GM20000 (cell line): ENCODE measurements around the gene TMEM255B.
"Not testable (repeated sequence)": the region's sequence is repeated elsewhere in the genome, so short reads cannot be mapped to it uniquely, and the experiment has no call there.

Experiments used
- DNase-seq: peaks from one replicate; pipeline ENCODE4 v3.0.0; 2012; ENCODE audit warnings: low spot score
- TF ChIP-seq, protein P1 (sequence below): IDR thresholded peaks from 2 replicates; pipeline ENCODE4 v1.5.1; 2012; ENCODE audit warnings: mild to moderate bottlenecking, control low read depth; ENCODE audit errors: extremely low read depth, missing control alignments

TMEM255B gene

DNA sequence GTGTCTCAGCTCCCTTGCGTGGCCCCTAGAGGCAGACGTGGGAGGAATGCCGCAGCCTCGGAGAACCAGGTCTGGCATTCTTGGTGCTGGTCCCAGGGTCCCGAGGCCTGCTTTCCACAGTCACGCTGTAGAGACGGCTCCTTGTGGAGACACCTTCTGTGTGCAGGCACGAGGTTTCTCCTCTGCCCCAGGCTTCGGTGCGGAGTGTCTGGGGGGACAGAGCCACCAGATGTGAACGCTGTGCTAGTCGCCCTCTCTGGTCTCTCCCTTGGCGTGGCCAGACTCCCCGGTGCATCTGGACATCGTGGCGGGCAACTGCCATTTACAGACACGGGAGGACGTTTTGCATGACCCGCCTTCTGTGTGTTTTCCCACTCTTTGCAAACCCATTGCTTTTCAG lies 7.5 kb upstream of the TMEM255B start:
- TF ChIP-seq, protein P1, sequence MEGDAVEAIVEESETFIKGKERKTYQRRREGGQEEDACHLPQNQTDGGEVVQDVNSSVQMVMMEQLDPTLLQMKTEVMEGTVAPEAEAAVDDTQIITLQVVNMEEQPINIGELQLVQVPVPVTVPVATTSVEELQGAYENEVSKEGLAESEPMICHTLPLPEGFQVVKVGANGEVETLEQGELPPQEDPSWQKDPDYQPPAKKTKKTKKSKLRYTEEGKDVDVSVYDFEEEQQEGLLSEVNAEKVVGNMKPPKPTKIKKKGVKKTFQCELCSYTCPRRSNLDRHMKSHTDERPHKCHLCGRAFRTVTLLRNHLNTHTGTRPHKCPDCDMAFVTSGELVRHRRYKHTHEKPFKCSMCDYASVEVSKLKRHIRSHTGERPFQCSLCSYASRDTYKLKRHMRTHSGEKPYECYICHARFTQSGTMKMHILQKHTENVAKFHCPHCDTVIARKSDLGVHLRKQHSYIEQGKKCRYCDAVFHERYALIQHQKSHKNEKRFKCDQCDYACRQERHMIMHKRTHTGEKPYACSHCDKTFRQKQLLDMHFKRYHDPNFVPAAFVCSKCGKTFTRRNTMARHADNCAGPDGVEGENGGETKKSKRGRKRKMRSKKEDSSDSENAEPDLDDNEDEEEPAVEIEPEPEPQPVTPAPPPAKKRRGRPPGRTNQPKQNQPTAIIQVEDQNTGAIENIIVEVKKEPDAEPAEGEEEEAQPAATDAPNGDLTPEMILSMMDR, result no peak
- DNase-seq, result no peak

- not testable (repeated sequence) for DNase-seq
These were observed 6.6 kb upstream of the TMEM255B start for GRCh38 chr13:113752211-113752986.

DNA sequence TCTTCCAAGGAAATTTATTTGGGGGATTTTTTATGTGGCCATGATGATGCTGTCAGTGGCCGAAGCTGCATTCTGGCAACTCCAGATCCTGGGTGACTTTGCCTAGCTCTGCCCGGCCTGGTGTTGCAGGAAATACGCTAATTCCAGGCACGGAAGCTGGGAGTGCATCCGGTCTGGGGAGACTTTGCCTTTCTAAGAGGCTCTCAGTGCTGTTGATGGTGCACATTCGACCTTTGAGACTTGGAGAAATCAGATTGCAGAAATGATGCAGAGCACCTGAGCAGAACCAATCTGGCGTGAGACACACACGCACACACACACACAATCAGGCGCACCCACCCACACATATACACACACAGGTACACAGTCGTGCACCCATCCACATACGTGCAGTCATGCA lies 5.9 kb upstream of the TMEM255B start:
- DNase-seq, result no peak
- TF ChIP-seq, protein P1, result no peak

DNA sequence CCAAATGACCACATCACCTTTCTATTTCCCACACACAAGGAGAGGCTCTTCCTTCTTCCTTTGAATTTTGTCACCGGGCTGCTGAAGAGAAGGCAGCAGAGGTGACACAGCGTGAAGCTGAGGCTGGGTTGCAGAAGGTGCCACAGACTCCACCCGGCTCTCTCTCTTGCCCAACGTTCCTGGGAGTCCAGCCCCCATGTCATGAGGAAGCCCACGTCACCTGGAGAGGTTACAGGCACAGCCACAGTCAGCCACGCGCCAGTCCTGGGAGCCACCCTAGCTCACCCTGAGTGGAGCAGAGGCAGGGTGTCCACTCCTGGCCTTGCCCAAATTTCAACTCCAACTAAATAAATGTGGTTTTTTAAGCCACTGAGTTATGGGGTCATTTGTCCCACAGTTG lies 4.8 kb upstream of the TMEM255B start:
- TF ChIP-seq, protein P1, result no peak
- DNase-seq, result no peak

- TF ChIP-seq, protein P1, result no peak
- no peak for DNase-seq
These were observed 4.3 kb upstream of the TMEM255B start for GRCh38 chr13:113754691-113755090.

- no peak for DNase-seq
These were observed 2.5 kb upstream of the TMEM255B start for GRCh38 chr13:113756441-113757097.

DNA sequence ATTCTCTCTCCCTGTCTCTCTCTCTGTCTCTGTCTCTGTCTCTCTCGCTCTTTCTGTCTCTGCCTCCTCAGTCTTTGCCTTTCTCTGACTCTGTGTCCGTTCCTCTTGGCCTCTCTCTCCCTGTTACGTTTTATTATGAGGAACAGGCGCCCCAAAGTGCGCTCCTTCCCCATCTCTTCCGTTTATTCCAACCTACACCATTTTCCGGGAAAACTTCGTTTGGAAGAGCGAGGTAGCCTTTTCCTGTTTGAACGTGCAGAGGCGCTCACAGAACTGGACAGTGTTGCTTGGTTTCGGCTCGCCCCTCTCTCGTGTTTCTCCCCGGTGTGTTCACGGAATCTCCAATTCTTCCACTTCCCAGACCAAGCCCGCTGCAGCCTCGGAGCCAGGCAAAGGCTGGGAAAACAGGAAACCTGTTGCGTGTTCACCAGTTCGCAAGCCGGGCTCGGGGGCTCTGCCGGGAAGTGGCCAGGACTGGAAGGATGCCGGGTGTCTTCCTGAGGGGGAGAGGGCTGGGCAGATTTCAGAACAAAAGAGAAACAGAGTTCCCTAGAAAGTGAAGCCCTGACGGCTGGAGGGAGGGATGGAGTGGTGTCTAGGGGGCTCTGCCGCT lies 605 bp downstream of the TMEM255B start:
- TF ChIP-seq, protein P1, result no peak
- no peak for DNase-seq

More at GRCh38 chr13:113756441-113757097, 2.5 kb upstream of the TMEM255B start:
- TF ChIP-seq, protein P1, result no peak
